ENCODE measurements around the gene HTT. TPM values are rescaled to one million over a fixed set of nuclear protein-coding genes. Genes with fewer than 3 reads are reported as not detected.

Gene HTT
- total RNA-seq, 1 donor from 2014 or later = 35.1 TPM

DNA sequence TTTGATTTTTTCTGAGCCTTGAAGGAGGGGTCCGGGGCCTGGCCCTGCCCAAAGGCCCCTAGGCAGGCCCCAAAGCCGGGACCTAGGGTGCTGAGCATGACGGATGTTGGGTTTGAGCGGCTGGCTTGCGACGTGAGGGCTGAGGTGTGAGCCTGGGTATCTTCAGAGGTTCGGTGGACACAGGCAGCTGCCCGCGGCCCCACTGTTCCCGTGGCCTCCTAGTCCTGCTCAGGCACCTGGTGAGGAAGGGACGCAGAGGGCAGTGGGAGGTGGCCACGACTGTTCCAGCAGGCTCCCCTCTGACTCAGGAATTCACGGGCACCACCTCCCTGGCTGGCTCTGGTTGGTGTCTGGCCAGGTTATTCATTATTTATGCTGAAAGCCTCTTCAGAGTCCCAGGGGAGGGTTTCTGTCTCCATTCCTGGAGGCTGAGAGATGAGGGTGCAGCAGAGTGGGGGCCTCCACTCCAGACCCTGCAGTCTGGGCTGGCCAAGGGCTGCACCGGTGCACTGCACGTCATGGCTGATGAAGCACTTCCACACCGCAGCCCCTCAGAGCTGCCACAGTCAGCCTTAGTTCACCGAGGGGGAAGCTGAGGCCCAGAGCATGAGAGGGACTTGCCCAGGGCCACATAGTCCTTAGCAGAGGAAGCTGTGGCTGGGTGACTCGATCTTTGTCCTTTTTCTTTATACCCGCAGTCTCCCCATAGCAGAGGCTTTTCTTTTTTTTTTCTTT is 176.6 kb downstream of the HTT start:
- DNase-seq (ENCODE audit: low spot score) = peak; percentile 36
- intact Hi-C loops (cut with DNase I) = no loop called here

DNA sequence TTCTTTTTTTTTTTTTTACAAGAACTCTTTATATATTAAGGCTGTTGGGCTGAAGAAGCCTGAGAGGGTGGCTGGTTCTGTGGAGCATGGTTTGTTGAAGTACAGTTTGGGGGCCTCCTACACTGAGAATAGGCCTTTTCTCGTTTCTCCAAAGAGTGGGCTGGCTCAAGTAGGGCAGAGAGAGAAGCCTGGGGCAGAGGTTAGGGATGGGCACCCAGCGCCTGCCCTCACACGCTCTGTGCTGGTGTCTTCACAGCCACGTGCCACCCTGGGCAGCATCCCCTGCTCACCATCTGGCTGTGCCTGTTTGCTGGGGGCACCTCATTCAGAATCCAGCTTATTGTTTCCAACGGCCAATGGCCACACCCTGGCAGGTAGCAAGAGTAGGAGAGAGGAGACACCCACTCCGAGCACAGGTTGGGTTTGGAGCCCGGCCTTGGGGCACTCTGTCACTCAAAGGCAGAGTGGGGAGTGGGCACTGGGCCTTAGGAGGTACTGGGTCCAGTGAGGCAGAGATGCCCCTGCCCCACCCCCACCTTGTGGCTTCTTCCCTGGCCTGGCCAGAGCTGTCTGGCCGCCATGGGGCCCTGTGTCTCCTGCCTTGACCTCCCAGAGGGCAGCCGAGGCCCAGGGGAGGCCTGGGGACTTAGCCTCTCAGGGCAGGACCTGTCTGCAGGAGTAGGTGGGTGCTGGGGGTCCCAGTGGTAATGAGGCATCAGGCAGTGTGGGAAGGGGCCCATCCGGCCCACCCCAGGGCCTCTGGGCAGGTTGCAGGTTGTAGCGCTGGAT is 177.4 kb downstream of the HTT start:
- intact Hi-C loops (cut with DNase I) = no loop called here
- DNase-seq (ENCODE audit: low spot score) = peak; percentile 56

DNA sequence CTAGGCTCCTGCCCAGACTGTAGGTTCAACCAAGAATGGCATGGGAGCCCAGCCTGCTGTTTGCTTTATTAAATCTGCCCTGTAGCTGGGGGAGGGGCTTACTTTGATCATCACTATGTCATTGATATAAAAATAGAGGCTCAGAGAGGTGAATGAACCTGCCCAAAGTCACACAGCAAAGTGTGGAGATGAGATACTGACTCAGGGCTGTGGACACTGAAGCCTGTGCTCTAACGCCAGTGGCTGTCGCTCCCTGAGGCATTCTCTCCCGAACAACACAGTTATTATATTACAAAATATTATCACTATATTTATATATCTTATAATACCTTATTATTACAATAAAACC is 178.0 kb downstream of the HTT start:
- peak; percentile 17 for DNase-seq (ENCODE audit: low spot score)

DNA sequence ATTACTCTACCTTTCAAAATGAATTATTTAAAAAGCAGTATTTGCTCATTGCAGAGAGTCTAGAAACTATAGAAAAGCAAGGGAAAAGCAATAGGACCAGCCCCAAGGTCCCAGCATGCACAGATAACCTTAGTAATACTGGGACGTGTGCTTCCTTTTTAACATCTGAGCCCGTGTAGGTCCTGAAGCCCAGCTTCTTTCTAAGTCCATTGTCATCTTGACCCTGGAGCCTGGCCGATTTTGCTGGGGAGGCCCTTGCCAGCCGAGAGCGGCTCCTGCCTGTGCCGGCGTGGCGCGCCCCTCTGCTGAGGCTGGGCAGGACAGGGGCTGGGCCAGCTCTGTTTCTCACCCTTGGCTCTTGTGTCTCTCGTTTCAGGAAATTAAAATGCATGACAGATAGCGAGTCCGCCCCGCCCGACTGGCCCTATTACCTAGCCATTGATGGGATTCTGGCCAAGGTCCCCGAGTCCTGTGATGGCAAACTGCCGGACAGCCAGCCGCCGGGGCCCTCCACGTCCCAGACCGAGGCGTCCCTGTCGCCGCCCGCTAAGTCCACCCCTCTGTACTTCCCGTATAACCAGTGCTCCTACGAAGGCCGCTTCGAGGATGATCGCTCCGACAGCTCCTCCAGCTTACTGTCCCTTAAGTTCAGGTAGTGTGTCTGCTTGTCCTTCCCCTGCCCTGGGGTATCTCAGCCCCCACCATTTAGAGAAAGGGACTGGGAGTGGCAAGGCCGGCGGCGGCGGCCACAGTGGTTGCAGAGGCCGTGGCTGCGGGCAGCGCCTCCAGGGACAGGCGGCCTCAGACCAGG is 178.6 kb downstream of the HTT start:
- intact Hi-C loops (cut with DNase I) = no loop called here

More for the DNA sequence above, 178.0 kb downstream of the HTT start:
- intact Hi-C loops (cut with DNase I) = no loop called here

DNA sequence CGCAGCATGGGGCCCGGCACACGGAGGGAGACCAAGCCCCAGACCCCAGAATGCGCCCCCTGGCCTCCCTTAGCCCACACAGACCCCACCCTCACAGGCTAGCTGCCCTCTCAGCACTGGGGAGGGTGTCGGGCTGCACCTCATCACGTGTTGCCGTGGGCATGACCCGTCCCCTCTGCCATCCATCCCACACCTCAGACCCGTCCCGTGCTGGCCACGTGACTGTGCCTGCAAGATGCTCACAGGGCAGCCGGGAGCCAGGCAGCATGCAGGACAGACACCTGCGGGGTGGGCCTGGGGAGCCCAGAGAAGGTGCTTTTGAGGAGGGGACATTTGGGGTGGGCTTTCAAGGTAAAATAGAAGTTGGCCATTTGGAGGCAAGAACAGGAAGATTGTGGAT is 179.3 kb downstream of the HTT start:
- DNase-seq (ENCODE audit: low spot score) = peak; percentile 74
- intact Hi-C loops (cut with DNase I) = no loop called here

More for the DNA sequence above, 178.6 kb downstream of the HTT start:
- peak; percentile 76 for DNase-seq (ENCODE audit: low spot score)

DNA sequence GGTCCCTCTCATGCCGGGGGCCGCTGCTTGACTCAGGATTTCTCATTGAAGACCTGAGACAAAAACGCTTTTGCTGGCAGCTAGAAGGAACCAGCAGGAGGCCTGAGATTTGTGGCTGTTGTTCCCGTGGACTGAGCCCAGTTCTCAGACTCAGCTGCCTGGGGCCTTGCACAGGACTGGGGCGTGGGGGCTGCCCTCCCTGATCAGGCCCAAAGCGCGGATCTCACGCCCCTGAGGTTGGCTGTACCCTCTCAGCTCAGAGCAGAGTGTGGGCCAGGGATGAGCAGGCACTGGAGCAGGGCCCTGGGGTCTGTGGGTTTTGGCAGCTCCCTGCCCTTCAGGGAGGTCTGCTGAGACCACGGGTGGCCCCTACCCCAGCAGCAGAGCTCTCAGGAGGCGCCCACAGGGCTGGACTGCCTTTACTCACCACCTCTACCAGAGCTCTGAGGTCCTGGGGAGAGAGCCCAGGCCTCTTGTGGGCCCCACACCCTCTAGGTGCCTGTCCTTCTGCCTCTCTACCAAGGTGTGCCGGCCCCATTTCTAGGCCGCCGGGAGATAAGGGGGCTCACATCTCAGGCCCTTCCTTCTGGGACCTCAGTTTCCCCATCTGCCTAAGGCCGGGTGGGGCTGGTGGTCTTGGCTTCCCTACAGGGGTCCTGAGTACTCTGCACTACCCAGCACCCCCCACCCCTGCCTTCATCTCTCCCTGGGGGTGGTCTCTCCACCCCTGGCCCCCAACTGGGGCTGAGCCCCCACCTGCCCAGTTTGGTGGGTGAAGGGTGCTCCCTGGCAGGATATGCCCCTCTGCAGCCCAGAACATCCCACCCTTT is 180.0 kb downstream of the HTT start:
- intact Hi-C loops (cut with DNase I) = no loop called here
- DNase-seq (ENCODE audit: low spot score) = peak; percentile 62

DNA sequence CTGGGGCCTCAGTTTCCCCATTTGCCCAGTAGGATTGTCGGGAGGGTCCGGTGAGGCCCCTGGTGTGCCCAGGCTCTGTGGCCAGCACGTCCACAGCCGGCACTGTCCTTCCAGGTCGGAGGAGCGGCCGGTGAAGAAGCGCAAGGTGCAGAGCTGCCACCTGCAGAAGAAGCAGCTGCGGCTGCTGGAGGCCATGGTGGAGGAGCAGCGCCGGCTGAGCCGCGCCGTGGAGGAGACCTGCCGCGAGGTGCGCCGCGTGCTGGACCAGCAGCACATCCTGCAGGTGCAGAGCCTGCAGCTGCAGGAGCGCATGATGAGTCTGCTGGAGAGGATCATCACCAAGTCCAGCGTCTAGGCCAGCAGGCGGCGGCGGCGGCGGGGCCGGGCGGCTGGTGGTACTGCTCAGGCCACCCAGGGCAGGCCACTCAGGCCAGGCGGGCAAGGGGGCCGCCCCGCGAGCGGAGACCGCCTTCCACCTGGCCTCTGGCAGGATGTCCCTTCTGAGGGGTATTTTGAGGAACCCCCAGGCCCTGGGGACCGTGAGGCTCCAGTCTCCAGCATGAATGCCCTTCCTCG is 181.2 kb downstream of the HTT start:
- peak; percentile 62 for DNase-seq (ENCODE audit: low spot score)
- intact Hi-C loops (cut with DNase I) = no loop called here

DNA sequence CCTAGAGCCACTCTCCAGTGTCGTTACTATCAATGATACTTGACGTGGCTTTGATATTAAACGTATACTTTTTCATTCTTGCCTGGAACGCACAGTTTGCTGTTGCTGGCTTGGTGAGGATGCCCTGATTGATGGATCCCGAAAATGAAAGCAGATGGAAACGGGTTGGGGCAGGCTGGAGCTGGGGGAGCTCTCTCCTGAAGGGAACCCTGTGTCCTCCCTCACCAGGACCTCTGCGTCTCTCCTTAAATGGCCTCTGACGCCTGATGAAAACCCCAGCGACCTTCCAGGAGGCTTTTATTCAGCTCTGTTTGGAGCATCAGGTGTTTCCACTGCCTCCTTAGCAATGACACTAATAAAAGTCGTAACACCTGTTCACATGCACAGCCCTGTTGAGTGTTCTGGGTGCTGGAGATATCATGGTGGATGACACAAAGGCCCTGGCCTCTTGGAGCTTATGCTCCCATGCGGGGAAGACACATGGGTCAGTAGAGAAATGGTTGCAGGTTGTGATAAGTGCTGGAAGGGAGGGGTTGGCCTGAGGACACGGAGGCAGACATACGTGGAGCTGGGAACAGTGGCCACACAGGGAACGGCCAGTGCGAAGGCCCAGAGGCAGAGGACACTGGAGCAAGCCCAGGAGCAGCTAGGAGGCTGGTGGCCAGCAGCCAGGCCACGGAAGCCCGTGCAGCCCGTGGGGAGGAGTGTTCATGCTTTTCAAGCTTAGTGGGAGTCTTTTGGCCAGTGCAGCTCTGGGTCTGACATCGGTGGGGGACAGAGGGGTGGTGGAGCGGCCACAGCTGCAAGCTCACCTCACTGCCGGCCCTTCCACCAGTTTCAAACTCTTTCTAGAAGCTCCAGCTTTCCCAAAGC is 182.0 kb downstream of the HTT start:
- DNase-seq (ENCODE audit: low spot score) = peak; percentile 50
- intact Hi-C loops (cut with DNase I) = no loop called here

DNA sequence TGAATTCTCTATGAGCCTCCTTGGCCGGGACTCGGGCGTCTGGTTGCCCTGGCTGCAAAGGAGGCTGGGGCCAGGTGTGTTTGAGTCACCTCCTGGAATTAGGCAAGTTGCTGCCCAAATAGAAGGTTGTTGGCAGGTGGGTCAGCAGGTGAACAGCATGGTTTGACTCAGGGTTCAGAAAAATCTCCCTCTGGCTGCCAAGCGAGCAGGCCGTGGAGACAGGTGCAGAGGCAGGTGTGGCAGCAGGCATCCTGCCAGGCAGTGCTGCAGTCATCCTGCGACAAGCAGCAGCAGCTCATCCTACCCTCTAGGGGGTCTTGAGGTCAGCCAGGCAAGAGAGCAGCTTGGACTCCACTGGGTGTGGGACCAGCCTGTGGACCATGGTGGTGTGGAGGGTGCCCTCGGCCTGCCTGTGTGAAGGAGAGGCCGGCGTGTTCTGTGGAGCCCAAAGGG is 182.6 kb downstream of the HTT start:
- intact Hi-C loops (cut with DNase I) = no loop called here
- DNase-seq (ENCODE audit: low spot score) = no peak

DNA sequence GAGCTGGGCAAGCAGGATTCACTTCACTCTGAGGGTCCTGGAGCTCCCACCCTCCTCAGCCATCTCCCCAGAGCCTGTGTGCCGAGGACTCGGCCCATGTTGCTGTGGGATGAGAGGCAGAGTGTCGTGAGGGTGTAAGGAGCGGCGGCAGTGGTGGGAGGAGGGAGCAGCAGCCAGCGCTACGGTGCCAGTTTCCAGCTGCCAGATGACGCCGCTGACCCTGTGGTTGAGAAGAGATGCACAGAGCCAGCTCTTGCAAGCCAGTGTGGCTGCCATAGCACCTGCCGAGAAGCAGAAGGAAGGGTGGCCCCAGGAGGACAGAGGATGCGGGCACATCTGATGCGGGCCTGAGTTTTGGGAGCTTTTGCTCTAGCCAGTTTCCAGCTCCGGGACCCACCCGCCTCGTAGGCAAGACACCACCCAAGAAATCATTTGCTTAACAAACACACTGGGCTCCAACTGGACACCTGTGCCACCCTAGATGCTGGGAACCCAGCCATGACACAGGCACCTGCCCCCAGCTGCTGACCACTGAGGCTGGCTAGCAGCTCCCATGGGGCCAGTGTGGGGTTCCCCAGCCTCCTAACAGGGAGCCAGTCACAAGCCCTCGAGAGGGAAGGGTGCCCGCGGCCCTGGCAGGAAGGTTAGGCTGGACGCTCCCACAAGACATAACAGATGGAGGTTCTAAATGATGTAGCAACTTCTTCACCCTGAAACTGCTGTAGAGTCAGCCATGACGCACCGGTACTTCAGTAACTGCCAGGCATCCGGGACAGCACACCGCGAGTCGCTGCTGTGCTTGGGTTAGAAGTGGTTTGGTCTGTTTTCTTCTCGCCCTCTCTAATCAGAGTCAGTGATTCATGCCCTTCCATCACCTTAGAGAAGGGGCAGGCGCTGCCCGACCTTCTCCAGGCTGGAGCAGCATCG is 183.3 kb downstream of the HTT start:
- intact Hi-C loops (cut with DNase I) = no loop called here
- peak; percentile 72 for DNase-seq (ENCODE audit: low spot score)

DNA sequence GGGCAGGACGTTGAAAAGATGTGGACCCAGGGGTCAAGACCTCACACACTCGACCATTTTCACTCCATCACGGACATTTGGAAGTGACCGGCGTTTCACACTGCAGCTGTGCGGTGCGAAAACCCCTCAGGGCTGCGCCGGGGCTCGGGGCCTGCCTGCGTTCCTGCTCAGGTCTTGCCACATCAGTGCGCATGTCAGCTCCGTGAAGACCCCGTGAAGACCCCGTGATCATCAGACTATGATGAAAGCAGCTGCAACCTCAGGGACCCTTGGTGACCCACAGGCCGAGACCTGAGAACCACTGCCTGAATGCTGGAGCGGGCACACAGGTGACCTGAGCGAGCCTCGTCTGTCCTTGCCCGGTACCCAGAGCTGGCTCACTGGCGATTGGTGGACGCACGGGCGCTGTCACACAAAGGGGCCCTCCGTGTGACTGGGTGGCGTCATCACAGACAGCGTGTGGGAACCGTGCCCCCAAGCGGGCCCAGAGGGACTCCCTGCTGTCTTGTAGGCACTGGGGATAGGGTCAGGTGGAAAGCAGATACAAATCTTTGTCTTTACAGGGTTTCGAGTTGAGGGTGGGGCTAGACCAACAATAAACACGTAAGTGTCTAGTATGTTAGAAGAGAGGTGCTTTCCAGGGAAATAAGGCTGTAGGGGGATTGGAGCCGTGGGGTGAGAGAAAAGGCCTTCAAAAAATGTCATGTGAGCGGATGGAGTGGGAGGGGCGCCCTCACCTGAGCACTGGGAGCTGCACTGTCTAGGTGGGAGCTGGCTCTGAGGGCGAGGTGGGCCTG is 187.1 kb downstream of the HTT start:
- intact Hi-C loops (cut with DNase I) = no loop called here
- peak; percentile 70 for DNase-seq (ENCODE audit: low spot score)

DNA sequence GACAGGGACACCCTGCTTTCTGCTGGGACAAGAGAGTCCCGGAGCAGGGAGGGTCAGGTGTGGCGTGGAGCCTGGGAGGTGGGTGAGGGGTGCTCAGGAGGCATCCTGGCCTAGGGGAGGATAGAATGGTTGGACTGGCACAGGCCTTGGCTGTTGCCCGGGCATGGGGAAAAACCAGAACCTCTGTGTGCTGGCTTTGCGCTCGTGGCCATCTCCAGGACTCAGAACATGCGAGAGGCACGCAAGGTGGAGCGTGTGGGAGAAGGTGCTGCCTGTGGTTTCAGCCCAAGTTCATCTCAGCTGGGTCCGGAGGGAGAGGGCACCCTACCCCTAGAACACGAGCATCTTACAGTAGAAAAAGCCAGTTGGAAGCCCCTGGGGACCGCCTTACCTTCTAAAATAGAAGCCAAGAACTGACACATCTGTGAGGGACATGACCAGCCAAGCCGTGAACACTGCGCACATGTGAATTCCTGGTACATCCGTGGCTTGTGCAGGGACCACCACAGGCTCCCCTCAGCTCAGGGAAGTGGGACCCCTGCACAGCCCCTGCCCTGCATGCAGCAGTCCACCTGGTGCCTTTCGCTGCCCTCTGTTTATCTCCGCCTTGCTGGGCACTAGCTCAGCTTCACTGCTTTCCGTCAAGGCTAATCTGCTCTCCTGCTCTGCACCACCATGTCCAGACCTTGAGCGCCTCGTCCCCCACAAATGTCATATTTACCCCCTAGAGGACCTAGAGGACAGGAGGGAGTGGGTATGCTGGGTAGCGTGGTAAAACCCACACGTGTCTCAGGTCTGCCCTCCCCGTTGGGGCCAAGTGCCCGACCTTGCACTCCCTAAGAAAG is 187.9 kb downstream of the HTT start:
- DNase-seq (ENCODE audit: low spot score) = peak; percentile 56
- intact Hi-C loops (cut with DNase I) = no loop called here

DNA sequence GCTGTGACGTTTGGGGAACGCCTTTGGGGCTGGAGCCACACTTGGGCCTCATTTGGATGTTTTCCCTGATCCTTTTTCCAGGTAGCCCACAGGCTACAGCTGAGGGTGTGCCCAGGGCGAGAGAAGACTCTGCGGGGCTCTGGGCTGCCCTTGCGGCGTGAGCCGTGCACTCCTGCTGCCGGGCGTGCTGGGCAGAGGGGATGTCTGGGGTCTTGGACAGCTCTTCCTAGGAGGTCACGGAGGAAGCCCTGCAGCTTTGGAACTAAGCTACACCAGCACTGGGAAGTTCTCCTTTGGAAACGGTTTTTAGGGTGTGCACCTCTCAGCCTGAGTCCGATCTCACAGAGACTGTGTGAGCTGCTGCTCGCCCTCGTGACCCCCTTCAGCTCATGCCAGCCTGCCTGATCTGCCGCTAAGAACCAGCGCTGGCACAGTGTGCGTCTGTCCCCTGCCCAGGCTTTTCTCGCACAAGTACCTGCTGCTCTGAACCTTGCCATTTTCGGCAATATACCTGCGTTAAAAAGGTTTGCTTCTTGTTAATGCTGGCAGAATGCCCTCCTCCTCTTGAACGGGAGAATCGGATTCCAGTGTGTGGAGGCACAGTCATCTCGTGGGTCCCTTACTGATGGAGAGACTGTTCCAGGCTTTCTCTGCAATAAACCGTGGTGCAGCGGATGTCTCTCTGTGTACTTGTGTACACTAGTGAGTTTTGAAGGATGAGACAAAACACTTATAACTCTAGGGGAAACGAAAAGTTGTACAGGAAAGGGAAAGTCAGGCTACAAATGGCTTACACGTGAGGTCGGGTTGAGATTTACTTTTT is 188.8 kb downstream of the HTT start:
- intact Hi-C loops (cut with DNase I) = no loop called here

DNA sequence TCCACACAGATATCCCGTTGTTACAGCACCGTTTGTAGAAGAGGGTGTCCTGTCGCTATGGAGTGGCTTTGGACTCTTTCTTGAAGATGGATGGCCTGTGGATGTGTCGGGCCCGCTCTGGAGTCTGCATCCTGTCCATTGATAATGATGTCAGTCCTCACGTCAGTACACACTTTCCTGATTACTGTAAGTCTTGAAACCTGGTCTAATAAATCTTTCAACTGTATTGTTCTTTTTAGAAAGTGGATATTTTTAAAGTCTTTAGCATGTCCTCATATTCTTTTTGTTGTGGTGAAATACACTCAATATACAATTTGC is 189.4 kb downstream of the HTT start:
- intact Hi-C loops (cut with DNase I) = no loop called here
- DNase-seq (ENCODE audit: low spot score) = no peak

More for the DNA sequence above, 188.8 kb downstream of the HTT start:
- peak; percentile 62 for DNase-seq (ENCODE audit: low spot score)

DNA sequence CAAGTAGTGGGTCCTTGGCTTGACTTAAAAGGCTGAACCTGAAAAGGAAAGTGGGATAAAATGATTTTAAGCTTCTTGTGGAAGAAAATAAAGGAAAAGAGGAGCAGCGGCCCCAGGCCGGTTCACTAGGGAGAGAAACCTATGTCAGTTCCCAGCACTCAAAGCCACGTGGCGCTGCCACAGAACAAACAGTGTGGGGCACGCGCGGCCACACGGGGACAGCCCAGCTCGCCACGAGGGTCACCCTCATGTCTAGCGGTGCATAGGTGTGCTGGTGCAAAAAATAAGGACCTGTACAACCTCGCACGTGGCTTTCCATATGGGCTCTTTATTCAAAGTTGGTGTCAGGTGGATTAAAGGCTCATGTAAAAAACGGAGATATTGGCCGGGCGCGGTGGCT is 191.6 kb downstream of the HTT start:
- intact Hi-C loops (cut with DNase I) = no loop called here
- DNase-seq (ENCODE audit: low spot score) = peak; percentile 57

All from cardiac septum (tissue), 1 donor.